Measurements from ENCODE around the gene MOB3B.

Gene MOB3B

GRCh38 chr9:27279611-27280010 lies 250.0 kb downstream of the MOB3B start:
- no peak for DNase-seq (ENCODE audit: low read depth in 3 of 3)

- DNase-seq (ENCODE audit: low read depth in 3 of 3) = no peak
Measured at GRCh38 chr9:27278374-27278773, 251.2 kb downstream of the MOB3B start.

GRCh38 chr9:27276193-27277030 lies 253.2 kb downstream of the MOB3B start:
- DNase-seq (ENCODE audit: low read depth in 3 of 3) = peak in 1 of 3 experiments; percentile 2

All from stimulated activated CD4-positive, alpha-beta T cell treated with anti-CD3 and anti-CD28 coated beads, TNF-alpha, amount 100 ng/mL, for 24 hours (primary cell).